HG03575 (cell line): ENCODE measurements around the gene SHROOM3.

ENCODE experiments used
- ATAC-seq: cut with Tn5 transposase; IDR thresholded peaks from one replicate; pipeline ENCODE4 v1.9.1; 2021; ENCODE audit not compliant: unreplicated experiment, insufficient number of reproducible peaks, low FRiP score; ENCODE audit errors: extremely low read depth

Gene SHROOM3

DNA sequence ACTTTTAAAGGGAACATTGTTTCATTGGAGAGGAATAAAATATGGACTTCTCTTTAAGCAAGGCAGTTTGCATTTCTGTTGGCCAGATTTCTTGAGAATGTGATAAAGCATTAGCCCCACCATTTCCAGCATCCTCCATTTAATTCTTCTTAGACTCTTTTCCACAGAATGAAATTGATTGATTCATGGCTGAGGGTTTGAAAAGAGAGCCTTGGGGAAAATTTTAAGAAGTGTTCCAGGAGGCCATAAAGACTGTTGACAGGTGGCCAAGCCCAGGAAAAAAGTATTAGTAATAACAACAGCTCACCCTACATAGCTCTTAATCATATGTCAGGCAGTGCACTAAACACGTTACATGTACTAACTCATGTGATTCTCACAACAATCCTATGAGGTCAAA is 53.4 kb downstream of the SHROOM3 start:
- no peak for ATAC-seq

- no peak for ATAC-seq
Measured at GRCh38 chr4:76488888-76489685, 54.1 kb downstream of the SHROOM3 start.

- no peak for ATAC-seq
Measured at GRCh38 chr4:76489686-76490161, 54.7 kb downstream of the SHROOM3 start.

DNA sequence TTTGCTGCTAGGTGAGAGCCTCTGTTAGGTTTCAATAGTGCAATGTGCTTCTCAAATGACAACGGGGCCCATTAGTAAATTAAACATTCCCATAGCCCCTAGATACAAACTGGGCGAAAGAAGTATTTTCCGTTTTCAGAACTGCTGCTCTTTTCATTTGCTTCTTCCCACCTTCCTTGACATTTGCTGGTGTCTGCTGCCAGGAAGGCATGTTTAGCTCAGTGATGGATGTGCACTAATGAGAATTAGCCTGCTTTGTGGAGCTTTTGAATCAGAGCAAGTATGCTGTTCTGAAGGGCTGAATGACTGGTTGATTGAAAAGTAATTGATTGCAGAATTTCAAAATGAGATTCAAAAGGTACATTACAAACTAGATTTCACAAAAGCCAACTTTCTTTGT is 57.0 kb downstream of the SHROOM3 start:
- ATAC-seq: no peak

DNA sequence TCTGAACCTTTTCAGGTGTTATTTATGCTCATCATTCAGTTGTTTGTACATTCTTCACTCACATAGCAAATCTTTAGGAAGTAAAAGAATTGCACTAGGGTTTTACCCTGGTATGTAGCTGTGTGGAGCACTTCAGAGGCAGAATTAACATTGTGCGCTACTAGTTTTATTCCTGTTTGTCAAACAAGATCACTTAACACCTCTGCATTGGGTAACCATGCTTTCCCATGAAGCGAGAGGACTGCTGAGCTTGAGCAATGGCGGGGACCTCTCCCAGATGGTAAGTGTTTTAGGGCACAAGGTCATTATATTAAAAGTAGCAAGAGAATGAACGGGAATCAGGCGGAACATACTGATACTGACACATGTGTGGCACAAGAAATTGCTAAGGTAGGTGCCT is 59.2 kb downstream of the SHROOM3 start:
- ATAC-seq: no peak

DNA sequence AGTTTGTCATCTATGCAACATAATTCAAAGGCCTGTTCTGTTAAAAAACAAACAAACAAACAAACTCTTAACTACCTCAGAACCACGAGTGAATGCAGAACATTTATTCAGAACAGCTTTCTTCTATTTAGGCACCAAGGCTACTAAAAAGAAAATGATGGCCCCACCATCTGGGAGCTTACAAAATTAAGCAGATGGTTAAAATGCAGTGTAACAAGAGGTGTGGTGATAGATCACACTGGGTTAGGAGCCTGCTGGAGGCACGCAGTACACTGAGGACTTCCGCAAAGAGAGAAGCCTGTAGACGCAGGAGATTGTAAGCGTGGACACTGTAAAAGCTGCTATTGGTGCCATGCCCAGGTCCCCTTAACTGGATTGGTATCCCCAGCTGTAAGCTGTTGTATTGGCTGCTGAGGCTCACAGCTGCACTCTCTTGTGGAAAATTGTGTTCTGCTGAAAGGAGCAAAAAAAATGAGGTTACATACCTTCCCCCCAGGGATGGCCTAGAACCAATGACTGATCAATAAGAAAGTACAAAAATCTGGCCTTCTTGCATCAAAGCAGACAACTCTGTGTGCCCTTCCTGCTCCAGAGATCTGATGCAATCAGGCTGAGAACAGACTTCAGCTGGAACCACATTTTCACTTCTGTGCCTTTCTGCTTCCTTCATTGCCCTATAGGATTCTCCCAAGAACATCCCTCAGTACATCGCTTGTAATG is 60.0 kb downstream of the SHROOM3 start:
- no peak for ATAC-seq

GRCh38 chr4:76498550-76498949 is 63.5 kb downstream of the SHROOM3 start:
- ATAC-seq: no peak

GRCh38 chr4:76499461-76499860 is 64.4 kb downstream of the SHROOM3 start:
- ATAC-seq: no peak

DNA sequence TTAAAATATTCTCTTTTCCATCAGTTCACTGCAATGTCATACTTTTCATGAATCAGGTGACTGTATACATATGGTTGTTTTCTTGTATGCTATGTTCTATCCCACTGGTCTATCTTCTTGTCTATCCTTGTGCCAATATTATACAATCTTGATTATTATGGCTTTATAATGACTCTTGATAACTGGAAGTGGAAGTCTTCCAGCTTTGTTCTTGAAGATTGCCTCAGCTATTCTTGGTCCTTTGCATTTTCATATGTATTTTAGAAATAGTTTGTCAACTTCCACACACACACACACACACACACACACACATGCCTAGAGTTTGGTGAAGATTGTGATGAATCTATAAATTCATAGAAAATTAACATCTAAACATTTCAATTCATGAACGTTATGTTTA is 67.9 kb downstream of the SHROOM3 start:
- no peak for ATAC-seq

- ATAC-seq: no peak
Measured at GRCh38 chr4:76504613-76505465, 69.8 kb downstream of the SHROOM3 start.

DNA sequence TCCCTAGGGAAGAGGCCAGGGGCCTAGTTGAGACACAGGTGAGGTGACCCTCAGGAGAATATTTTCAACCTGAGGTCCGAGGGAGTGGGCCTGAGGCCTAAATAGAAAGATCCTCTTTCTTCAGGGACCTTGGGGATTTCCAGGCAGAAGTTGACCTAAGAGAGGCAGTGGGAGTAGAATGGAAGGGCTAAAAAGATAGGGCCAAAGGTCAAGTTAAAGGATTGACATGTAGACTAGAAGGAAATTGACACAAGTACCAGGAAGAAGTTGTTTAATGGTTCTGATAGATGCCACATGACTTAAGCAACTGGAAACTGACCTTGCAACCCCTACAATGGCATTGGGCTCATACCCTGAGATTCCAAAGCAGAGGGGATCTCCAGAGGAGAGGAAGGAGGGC is 76.9 kb downstream of the SHROOM3 start:
- ATAC-seq: no peak

DNA sequence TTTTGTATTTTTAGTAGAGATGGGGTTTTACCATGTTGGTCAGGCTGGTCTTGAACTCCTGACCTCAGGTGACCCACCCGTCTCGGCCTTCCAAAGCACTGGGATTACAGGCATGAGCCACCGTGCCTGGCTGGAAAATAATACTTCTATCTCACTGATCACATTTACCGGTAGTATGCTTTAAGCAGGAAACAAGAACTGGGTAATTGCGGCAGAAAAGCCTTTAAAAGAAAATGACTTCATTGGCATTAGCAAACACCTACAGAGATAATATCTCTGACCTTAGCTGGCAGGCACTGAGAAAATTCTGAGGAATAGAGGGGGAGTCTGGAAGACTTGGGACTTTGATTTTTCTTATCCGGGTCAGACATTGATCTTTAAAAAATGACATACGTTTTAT is 78.5 kb downstream of the SHROOM3 start:
- no peak for ATAC-seq

- no peak for ATAC-seq
Measured at GRCh38 chr4:76514087-76514486, 79.1 kb downstream of the SHROOM3 start.

DNA sequence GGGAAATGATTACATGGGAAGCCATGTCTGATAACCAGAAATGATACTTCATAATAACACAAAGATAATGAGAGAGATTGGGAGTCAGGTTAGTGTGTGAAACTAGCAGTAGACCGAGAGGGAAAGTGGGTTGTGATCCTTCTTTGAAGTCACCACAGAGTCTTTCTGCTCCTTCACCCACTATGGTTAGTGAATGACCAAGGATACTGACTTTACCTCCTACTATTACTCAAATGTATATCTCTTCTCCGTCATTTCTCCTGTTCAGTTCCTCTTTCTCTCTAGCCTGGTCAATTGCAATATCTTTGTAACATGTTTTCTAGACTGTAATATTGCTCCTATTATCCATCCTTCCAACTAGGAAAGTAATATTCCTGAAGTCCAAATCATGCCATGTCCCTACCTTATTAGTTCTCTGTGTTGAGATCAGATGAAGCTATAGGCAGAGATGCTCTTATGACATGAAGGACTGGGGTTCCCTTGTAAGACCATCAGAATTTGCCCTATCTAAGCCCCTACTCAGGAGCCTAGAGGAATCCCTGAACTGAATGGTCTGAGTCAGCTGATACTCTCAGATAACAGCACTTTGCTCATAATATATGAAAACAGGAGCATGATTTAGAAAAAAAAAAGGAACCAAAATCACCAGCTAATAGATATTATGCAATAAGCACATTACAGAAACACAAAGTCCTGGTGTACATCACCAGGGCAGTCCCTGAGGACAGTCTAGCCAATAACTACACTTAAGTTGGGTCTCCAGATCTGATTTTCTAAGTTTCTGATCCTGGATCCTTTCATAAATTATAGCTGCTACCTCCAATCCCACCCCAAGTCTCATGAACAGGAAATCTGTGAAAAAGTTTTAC is 81.2 kb downstream of the SHROOM3 start:
- ATAC-seq: no peak

DNA sequence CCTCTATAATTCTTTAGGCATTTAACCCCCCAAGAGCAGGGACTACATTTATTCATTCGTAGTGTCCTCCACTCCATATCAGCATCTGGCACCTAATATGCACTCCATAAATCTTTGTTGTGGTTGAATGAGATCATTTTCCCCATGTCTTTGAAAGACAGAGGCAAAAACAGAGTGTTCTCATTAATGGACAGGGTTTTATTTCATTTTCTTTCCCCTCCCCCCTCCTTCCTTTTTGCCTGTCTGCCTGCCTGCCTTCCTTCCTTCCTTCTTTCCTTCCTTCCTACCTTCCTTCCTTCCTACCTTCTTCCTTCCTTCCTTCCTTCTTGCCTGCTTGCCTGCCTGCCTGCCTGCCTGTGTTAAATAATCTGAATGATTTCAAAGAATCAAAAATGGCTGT is 83.2 kb downstream of the SHROOM3 start:
- ATAC-seq: no peak

- no peak for ATAC-seq
Measured at GRCh38 chr4:76523593-76523992, 88.6 kb downstream of the SHROOM3 start.

- no peak for ATAC-seq
Measured at GRCh38 chr4:76525751-76526150, 90.7 kb downstream of the SHROOM3 start.

DNA sequence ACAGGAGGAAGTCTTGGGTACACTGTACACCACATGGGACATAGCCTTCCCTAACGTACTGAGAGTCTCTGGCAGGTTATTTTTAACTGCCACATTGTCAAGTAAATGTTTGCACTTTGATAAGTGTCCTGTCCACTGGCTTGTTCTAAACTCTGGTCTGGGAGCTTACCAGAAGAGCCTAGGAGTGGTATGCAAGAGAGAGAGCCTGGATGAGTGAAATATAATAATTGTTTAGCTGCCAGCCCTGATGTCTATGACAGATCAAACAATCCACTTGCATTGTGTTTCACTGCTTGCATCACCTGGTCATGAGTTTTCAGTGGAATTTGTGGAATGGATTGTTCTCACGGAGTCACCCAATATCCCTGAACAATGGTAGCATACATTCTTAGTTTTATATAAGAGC is 91.6 kb downstream of the SHROOM3 start:
- ATAC-seq: no peak

DNA sequence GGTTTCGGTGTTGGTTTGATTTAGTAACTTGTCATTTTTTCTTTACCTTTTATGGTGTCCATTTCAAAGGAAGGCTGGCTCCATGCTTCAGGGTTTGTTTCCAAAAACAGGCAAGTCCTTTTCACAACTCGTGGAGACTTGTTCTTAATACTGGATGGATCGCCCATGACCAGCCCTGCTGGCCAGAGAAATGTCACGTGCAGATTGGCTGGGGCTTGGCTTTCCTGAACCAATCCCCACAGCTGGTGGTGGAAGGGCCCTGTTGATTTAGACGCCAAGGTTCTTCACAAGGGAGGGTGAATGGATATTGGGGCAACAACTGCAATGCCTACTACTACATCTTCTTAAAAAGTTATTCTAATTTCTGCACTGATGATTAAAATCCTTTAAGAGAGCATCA is 92.6 kb downstream of the SHROOM3 start:
- ATAC-seq: no peak
